Small intestine (tissue), 7 donors: ENCODE results near the gene SMAD1. TPM values are rescaled to one million over a fixed set of nuclear protein-coding genes. Genes with fewer than 3 reads are reported as not detected.
"Not testable (repeated sequence)": the region's sequence is repeated elsewhere in the genome, so short reads cannot be mapped to it uniquely, and the experiment has no call there.

Experiments
- DNase-seq, 2 donors: peaks; one replicate each; pipeline versions ENCODE4 v3.0.0 to v3.0.0-alpha.2; 2013
- FAIRE-seq: peaks from 2 replicates; lab custom pipeline; 2012; peaks lifted over from hg19 to GRCh38; lab: Jason Lieb, UNC
- H3K27ac ChIP-seq, 3 donors: one replicate each; pipeline ENCODE4 v1.5.1; 2013; ENCODE audit warnings: low read length in 2 of 3, mild to moderate bottlenecking in 2 of 3, control low read depth in 1 of 3, inconsistent platforms in 1 of 3, low read depth in 1 of 3, moderate library complexity in 1 of 3
- H3K27me3 ChIP-seq, 3 donors: one replicate each; pipeline ENCODE4 v1.6.1; 2013; ENCODE audit warnings: low read length in 3 of 3, inconsistent platforms in 1 of 3; ENCODE audit not compliant: control insufficient read depth in 3 of 3, insufficient read depth in 3 of 3
- H3K36me3 ChIP-seq, 3 donors: one replicate each; pipeline ENCODE4 v1.6.1; 2013; ENCODE audit warnings: low read length in 3 of 3, inconsistent platforms in 1 of 3, low read depth in 1 of 3, mild to moderate bottlenecking in 1 of 3, moderate library complexity in 1 of 3; ENCODE audit not compliant: control insufficient read depth in 3 of 3, insufficient read depth in 2 of 3
- H3K4me1 ChIP-seq, 3 donors: one replicate each; pipeline ENCODE4 v1.6.1; 2013; ENCODE audit warnings: low read length in 2 of 3, inconsistent platforms in 1 of 3, low read depth in 1 of 3, mild to moderate bottlenecking in 1 of 3, moderate library complexity in 1 of 3; ENCODE audit not compliant: control insufficient read depth in 3 of 3, insufficient read depth in 2 of 3
- H3K4me3 ChIP-seq, 3 donors: one replicate each; pipeline ENCODE4 v1.5.1; 2013; ENCODE audit warnings: low read length in 3 of 3, control low read depth in 1 of 3, inconsistent platforms in 1 of 3, low read depth in 1 of 3, mild to moderate bottlenecking in 1 of 3, moderate library complexity in 1 of 3
- H3K9me3 ChIP-seq, 2 donors: one replicate each; pipeline ENCODE4 v1.6.1; 2013; ENCODE audit warnings: low read depth in 1 of 2, low read length in 1 of 2; ENCODE audit not compliant: control insufficient read depth in 2 of 2, insufficient read depth in 1 of 2
- WGBS, 3 donors: extraction: QIAGEN DNeasy Blood & Tissue Kit; methylation state at CpG; one replicate each; pipeline ENCODE4 v1.1.7; 2013; 5-methylcytosine and 5-hydroxymethylcytosine counted together
- polyA plus RNA-seq, 4 donors: library from polyadenylated mRNA; stranded (reverse) in 3 of 4; unstranded in 1 of 4; fragments of 200-250 nt in 3 of 4; fragments of 120-200 nt in 1 of 4; gene quantifications; one replicate each; pipeline versions ENCODE4 v1.2.1 to v1.2.3, GENCODE V29; 2013
- donor health status: healthy with polysubstance abuse.
- donor health status: control.
- donor health status: control.
- donor health status: Bipolar disorder and iron deficiency.
- donor health status: healthy.

Gene SMAD1
- polyA plus RNA-seq, 4 donors = 11.4 to 42.1 (median 15.2) TPM

DNA sequence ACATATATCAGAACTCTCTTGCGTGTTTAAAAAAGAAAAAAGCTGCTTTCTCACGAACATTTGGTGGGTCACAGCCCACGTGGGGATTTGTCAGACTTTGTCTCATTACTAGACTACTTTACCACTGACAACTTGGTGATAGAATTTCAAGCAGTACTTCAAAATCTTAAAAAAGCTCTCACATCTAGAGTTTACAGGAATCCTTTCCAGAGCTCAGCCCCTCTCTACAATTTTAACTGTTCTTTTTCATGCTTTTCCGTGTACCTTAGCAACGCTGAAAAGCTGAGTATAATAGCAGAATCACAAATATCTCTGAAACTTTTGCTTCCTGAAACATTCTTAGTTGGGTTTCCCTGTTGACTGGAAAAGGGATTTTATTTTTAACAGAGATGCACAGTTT, 50.2 kb downstream of the SMAD1 start:
- Histone ChIP-seq H3K4me3 (no peak overlapping the region), H3K27me3 (no peaks in the 10 kb centered on the region), H3K36me3 (peaks cover 0 to 10% (median 5%) of the 10 kb centered on the region in 3 donors), H3K27ac (no peak overlapping the region), H3K4me1 (peaks cover 0 to 7% (median 0%) of the 10 kb centered on the region in 3 donors), H3K9me3 (no peaks in the 10 kb centered on the region)
- no peak for DNase-seq
- no peak for FAIRE-seq
- 78 to 82% (median 82%) methylated on average over 5 of the region's 5 CpGs for WGBS, 3 donors

DNA sequence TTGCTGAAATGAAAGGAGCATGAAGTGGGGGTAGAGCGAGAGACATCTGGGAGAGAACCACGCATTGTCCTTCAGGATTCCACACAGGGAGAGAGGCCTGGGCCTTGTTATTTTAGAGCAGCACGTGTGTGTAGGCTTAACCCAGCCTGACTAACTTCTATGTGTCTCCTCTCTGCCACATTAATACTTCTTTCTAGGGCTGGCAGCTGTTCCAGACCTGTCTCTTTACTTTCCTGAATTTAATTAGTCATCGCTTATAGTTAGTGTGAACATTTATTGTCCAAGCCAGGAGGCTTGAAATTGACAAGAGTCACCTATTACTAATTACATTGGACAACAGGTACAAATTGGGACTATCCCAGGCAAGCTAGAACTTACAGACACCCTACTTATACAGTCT, 51.3 kb downstream of the SMAD1 start:
- DNase-seq (no peak), FAIRE-seq (no peak)
- Histone ChIP-seq H3K9me3 (no peaks in the 10 kb centered on the region), H3K27me3 (no peaks in the 10 kb centered on the region), H3K27ac (no peak overlapping the region), H3K4me1 (peaks cover 0 to 7% (median 0%) of the 10 kb centered on the region in 3 donors), H3K36me3 (peaks cover 0 to 7% (median 5%) of the 10 kb centered on the region in 3 donors), H3K4me3 (no peak overlapping the region)
- WGBS, 3 donors = 82 to 89% (median 84%) methylated on average over 4 of the region's 4 CpGs

DNA sequence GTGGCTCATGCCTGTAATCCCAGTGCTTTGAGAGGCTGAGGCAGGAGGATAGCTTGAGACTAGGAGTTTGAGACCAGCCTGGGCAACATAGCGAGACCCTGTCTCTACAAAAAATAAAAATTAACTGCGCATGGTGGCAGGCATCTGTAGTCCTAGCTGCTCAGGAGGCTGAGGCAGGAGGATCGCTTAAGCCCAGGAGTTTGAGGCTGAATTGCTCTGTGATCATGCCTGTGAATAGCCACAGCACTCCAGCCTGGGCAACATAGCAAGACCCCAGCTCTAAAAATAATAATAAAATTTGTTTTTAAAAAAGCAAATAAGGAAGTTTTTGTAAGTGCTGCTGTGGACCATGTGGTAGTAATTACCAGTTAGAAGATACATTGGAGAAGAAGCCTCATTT, 51.8 kb downstream of the SMAD1 start:
- DNase-seq, H3K9me3 ChIP-seq, FAIRE-seq, H3K4me1 ChIP-seq, H3K4me3 ChIP-seq, H3K27ac ChIP-seq, H3K27me3 ChIP-seq, H3K36me3 ChIP-seq: not testable (repeated sequence)
- WGBS, 3 donors = 96 to 97% (median 97%) methylated on average over 3 of the region's 3 CpGs

DNA sequence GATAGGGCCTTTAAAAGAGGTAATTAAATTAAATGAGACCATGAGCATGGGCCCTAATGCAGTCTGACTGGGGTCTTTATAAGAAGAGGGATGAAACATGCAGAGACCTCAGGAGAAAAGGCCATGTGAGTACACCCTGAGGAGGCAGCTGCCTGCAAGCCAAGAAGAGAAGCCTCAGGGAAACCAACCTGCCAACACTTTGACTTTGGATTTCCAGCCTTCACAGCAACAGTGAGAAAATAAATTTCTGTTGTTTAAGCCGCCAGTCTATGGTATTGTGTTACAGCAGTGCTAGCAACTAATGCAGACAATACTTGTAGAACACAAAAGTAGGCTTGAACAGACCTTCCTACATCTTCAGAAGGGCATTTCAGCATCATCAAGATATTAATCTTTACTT, 52.3 kb downstream of the SMAD1 start:
- Histone ChIP-seq H3K27me3 (no peaks in the 10 kb centered on the region), H3K36me3 (peaks cover 0 to 5% (median 3%) of the 10 kb centered on the region in 3 donors), H3K4me3 (no peak overlapping the region), H3K27ac (no peak overlapping the region), H3K4me1 (peaks cover 0 to 7% (median 0%) of the 10 kb centered on the region in 3 donors), H3K9me3 (no peaks in the 10 kb centered on the region)
- no peak for DNase-seq
- WGBS, 3 donors = 88 to 94% (median 92%) methylated on average over 1 of the region's 1 CpG
- no peak for FAIRE-seq

DNA sequence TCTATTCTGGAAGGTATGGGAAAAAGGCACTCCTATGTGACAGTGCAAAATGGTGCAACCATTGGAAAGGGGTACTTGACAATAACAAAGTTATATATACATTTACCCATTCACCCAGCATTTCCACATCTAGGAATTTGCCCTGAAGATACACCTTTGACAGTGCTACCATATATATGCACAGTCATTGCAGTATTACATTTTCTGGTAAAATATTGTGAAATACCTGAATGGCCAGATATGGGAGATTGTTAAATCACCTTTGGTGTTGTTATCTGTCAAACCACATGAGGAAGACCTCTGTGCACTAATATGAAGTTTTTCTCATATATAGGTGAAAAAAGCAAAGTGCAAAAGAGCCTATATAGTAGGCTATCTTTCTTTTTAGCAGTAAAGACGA, 53.5 kb downstream of the SMAD1 start:
- peak in 1 of 2 donors; percentile 42 for DNase-seq
- no peak for FAIRE-seq
- Histone ChIP-seq H3K36me3 (peaks cover 0 to 7% (median 4%) of the 10 kb centered on the region in 3 donors), H3K4me3 (no peak overlapping the region), H3K27me3 (no peaks in the 10 kb centered on the region), H3K4me1 (peaks cover 0 to 7% (median 0%) of the 10 kb centered on the region in 3 donors), H3K9me3 (no peaks in the 10 kb centered on the region), H3K27ac (no peak overlapping the region)
- 76 to 90% (median 83%) methylated on average over 1 of the region's 1 CpG for WGBS, 3 donors

DNA sequence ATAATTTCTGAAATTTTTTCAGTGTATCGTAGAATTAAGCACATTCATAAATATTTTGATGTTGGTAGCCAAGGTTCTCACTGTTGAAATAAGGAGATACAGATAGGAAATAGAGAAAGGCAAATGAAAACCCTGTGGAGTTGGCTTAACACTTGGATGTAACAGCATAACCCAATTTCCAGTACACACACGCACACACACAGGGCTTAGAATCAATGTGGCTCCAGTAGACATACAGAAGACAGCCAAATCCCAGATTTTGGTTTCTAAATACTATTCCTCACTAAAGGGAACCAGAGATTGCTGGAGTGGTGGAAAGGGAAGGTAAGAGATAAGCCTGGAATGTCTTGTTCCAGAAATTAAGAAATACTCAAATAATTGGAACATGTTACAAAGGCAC, 54.4 kb downstream of the SMAD1 start:
- 91% methylated on average over 2 of the region's 2 CpGs for WGBS, 3 donors
- H3K4me3 ChIP-seq = no peak overlapping the region

DNA sequence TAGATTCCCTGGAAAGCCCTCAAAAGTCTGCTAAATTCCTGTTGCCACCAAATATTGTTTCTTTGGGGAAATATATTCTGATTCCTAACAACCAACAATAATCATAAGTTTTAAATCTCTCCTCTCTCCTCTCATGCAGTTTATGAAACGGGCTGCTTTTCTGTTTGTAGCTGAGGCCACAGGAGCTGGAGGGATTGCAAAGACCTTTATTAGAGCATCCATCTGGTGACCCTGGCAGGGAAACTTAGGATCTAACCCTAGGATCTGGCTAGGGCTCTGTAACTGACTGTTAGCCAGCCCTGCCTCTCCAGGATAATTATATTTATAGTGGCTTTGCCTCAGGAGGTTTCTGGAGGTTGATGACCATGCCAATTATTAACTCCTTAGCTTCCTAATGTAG, 56.9 kb downstream of the SMAD1 start:
- Histone ChIP-seq H3K36me3 (peaks cover 0 to 11% (median 7%) of the 10 kb centered on the region in 3 donors), H3K27ac (no peak overlapping the region), H3K4me3 (no peak overlapping the region), H3K9me3 (no peaks in the 10 kb centered on the region), H3K4me1 (no peaks in the 10 kb centered on the region), H3K27me3 (no peaks in the 10 kb centered on the region)
- 71 to 81% (median 75%) methylated on average over 1 of the region's 1 CpG for WGBS, 3 donors
- DNase-seq = no peak
- no peak for FAIRE-seq

More for the DNA sequence above, 54.4 kb downstream of the SMAD1 start:
- no peak overlapping the region for H3K27ac ChIP-seq
- H3K27me3 ChIP-seq = no peaks in the 10 kb centered on the region
- H3K4me1 ChIP-seq = peaks cover 0 to 6% (median 0%) of the 10 kb centered on the region in 3 donors
- no peaks in the 10 kb centered on the region for H3K9me3 ChIP-seq
- peaks cover 0 to 7% (median 4%) of the 10 kb centered on the region in 3 donors for H3K36me3 ChIP-seq
- DNase-seq = no peak
- no peak for FAIRE-seq

DNA sequence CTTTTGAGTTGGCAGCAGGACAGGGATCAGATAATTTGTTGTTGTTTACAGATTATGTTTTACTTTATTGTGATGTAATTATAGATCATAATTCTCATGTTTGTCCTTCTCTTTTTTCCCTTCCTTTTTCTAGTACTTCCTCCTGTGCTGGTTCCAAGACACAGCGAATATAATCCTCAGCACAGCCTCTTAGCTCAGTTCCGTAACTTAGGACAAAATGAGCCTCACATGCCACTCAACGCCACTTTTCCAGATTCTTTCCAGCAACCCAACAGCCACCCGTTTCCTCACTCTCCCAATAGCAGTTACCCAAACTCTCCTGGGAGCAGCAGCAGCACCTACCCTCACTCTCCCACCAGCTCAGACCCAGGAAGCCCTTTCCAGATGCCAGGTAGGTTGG, 58.0 kb downstream of the SMAD1 start:
- FAIRE-seq = no peak

DNA sequence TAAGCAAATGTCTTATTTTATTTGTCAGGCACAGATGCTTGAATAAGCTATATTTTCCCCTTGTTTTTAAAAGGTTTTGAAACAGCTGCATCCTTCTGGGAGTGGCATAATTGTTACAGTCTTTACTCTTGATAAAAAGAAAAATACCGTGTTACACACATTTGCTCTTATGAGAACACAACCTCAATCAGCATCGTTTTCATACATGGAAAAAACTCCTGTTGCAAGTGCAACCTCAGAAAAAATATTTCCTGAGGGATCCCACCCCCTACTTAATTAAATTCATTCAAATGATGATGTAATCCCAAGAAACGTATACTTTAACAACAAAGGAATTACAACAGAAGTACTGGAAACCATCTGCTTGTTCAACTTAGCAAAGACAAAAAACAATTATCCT, 58.6 kb downstream of the SMAD1 start:
- FAIRE-seq (no peak), DNase-seq (no peak)
- H3K4me3 ChIP-seq = no peak overlapping the region
- peaks cover 0 to 4% (median 0%) of the 10 kb centered on the region in 3 donors for H3K4me1 ChIP-seq
- peaks cover 0 to 11% (median 7%) of the 10 kb centered on the region in 3 donors for H3K36me3 ChIP-seq
- WGBS, 3 donors = 54 to 83% (median 77%) methylated on average over 3 of the region's 3 CpGs
- H3K27me3 ChIP-seq = no peaks in the 10 kb centered on the region
- H3K27ac ChIP-seq = no peak overlapping the region
- no peaks in the 10 kb centered on the region for H3K9me3 ChIP-seq

More for the DNA sequence above, 58.0 kb downstream of the SMAD1 start:
- no peak for DNase-seq
- Histone ChIP-seq H3K27me3 (no peaks in the 10 kb centered on the region), H3K36me3 (peaks cover 0 to 11% (median 7%) of the 10 kb centered on the region in 3 donors), H3K27ac (no peak overlapping the region), H3K9me3 (no peaks in the 10 kb centered on the region), H3K4me3 (no peak overlapping the region), H3K4me1 (no peaks in the 10 kb centered on the region)
- WGBS, 3 donors = 65 to 92% (median 87%) methylated on average over 4 of the region's 4 CpGs
